Subcutaneous abdominal adipose tissue (tissue), 5 donors: Measurements from ENCODE around the gene THRB.

Experiments used
- H3K27ac ChIP-seq: one replicate; pipeline ENCODE4 v1.7.0; 2013; ENCODE audit warnings: low read depth, mild to moderate bottlenecking, inconsistent platforms, low read length, moderate library complexity
- H3K27me3 ChIP-seq, 5 donors: one replicate each; pipeline ENCODE4 v1.7.0; 2013; ENCODE audit warnings: low read length in 5 of 5, inconsistent platforms in 1 of 5; ENCODE audit not compliant: control insufficient read depth in 5 of 5, insufficient read depth in 4 of 5
- H3K36me3 ChIP-seq, 5 donors: one replicate each; pipeline ENCODE4 v1.7.0; 2013; ENCODE audit warnings: low read length in 5 of 5; ENCODE audit not compliant: control insufficient read depth in 5 of 5, insufficient read depth in 5 of 5
- H3K4me1 ChIP-seq, 5 donors: one replicate each; pipeline ENCODE4 v1.7.0; 2013; ENCODE audit warnings: low read length in 5 of 5, mild to moderate bottlenecking in 3 of 5, moderate library complexity in 1 of 5; ENCODE audit not compliant: control insufficient read depth in 5 of 5, insufficient read depth in 5 of 5
- H3K4me3 ChIP-seq, 5 donors: one replicate each; pipeline ENCODE4 v1.7.0; 2013; ENCODE audit warnings: low read length in 5 of 5, low read depth in 1 of 5
- H3K9ac ChIP-seq, 5 donors: one replicate each; pipeline ENCODE4 v1.7.0; 2013; ENCODE audit warnings: low read length in 5 of 5, mild to moderate bottlenecking in 4 of 5, moderate library complexity in 3 of 5
- H3K9me3 ChIP-seq, 5 donors: one replicate each; pipeline ENCODE4 v1.7.0; 2013; ENCODE audit warnings: low read length in 5 of 5; ENCODE audit not compliant: control insufficient read depth in 5 of 5
- donor health status: healthy.
- donor health status: healthy.
- donor health status: healthy.
- donor health status: healthy.
- donor health status: healthy.

THRB gene

GRCh38 chr3:24191801-24192403 lies 302.7 kb downstream of the THRB start:
- Histone ChIP-seq H3K4me3 (no peak overlapping the region), H3K4me1 (peaks cover 0 to 14% (median 10%) of the 10 kb centered on the region in 5 donors), H3K9ac (no peak overlapping the region), H3K36me3 (no peaks in the 10 kb centered on the region), H3K27me3 (no peaks in the 10 kb centered on the region), H3K27ac (no peak overlapping the region), H3K9me3 (no peaks in the 10 kb centered on the region)

GRCh38 chr3:24190256-24190655 lies 304.4 kb downstream of the THRB start:
- H3K27ac ChIP-seq, result no peak overlapping the region

GRCh38 chr3:24185738-24186384 lies 308.8 kb downstream of the THRB start:
- Histone ChIP-seq H3K9me3 (no peaks in the 10 kb centered on the region), H3K27me3 (no peaks in the 10 kb centered on the region), H3K27ac (no peak overlapping the region), H3K4me3 (no peak overlapping the region), H3K9ac (no peak overlapping the region), H3K4me1 (peaks cover 0 to 8% (median 6%) of the 10 kb centered on the region in 5 donors), H3K36me3 (no peaks in the 10 kb centered on the region)

More at GRCh38 chr3:24190256-24190655, 304.4 kb downstream of the THRB start:
- H3K36me3 ChIP-seq, result no peaks in the 10 kb centered on the region
- peaks cover 0 to 20% (median 16%) of the 10 kb centered on the region in 5 donors for H3K4me1 ChIP-seq
- H3K27me3 ChIP-seq, result no peaks in the 10 kb centered on the region
- H3K9ac ChIP-seq, result no peak overlapping the region
- no peaks in the 10 kb centered on the region for H3K9me3 ChIP-seq
- no peak overlapping the region for H3K4me3 ChIP-seq

GRCh38 chr3:24184528-24185176 lies 310.0 kb downstream of the THRB start:
- H3K4me1 ChIP-seq, result peaks cover 0 to 8% (median 6%) of the 10 kb centered on the region in 5 donors

GRCh38 chr3:24182756-24183155 lies 311.9 kb downstream of the THRB start:
- Histone ChIP-seq H3K36me3 (no peaks in the 10 kb centered on the region), H3K9ac (no peak overlapping the region), H3K4me1 (peaks cover 0 to 8% (median 6%) of the 10 kb centered on the region in 5 donors), H3K27me3 (no peaks in the 10 kb centered on the region), H3K9me3 (no peaks in the 10 kb centered on the region), H3K27ac (no peak overlapping the region), H3K4me3 (no peak overlapping the region)

More at GRCh38 chr3:24184528-24185176, 310.0 kb downstream of the THRB start:
- Histone ChIP-seq H3K27ac (no peak overlapping the region), H3K9me3 (no peaks in the 10 kb centered on the region), H3K9ac (no peak overlapping the region), H3K27me3 (no peaks in the 10 kb centered on the region), H3K36me3 (no peaks in the 10 kb centered on the region), H3K4me3 (no peak overlapping the region)

GRCh38 chr3:24181256-24181655 lies 313.4 kb downstream of the THRB start:
- H3K9ac ChIP-seq, result no peak overlapping the region
- H3K4me1 ChIP-seq, result peaks cover 0 to 14% (median 8%) of the 10 kb centered on the region in 5 donors
- H3K27me3 ChIP-seq, result no peaks in the 10 kb centered on the region
- no peaks in the 10 kb centered on the region for H3K9me3 ChIP-seq
- H3K27ac ChIP-seq, result no peak overlapping the region
- no peak overlapping the region for H3K4me3 ChIP-seq
- no peaks in the 10 kb centered on the region for H3K36me3 ChIP-seq

- Histone ChIP-seq H3K36me3 (no peaks in the 10 kb centered on the region), H3K27ac (no peak overlapping the region), H3K27me3 (no peaks in the 10 kb centered on the region), H3K9me3 (no peaks in the 10 kb centered on the region), H3K4me3 (no peak overlapping the region), H3K9ac (no peak overlapping the region), H3K4me1 (peaks cover 0 to 10% (median 2%) of the 10 kb centered on the region in 5 donors)
Observed at GRCh38 chr3:24180616-24181015, 314.0 kb downstream of the THRB start.

- Histone ChIP-seq H3K9ac (no peak overlapping the region), H3K4me1 (peaks cover 0 to 12% (median 0%) of the 10 kb centered on the region in 5 donors), H3K9me3 (no peaks in the 10 kb centered on the region), H3K27ac (no peak overlapping the region), H3K36me3 (no peaks in the 10 kb centered on the region), H3K27me3 (no peaks in the 10 kb centered on the region), H3K4me3 (no peak overlapping the region)
Observed at GRCh38 chr3:24177201-24177600, 317.4 kb downstream of the THRB start.

GRCh38 chr3:24174614-24175013 lies 320.0 kb downstream of the THRB start:
- peaks cover 0 to 12% (median 0%) of the 10 kb centered on the region in 5 donors for H3K4me1 ChIP-seq
- H3K9ac ChIP-seq, result no peak overlapping the region
- no peak overlapping the region for H3K4me3 ChIP-seq
- no peak overlapping the region for H3K27ac ChIP-seq
- H3K36me3 ChIP-seq, result no peaks in the 10 kb centered on the region
- no peaks in the 10 kb centered on the region for H3K9me3 ChIP-seq
- H3K27me3 ChIP-seq, result no peaks in the 10 kb centered on the region

- Histone ChIP-seq H3K4me1 (peaks cover 0 to 4% (median 0%) of the 10 kb centered on the region in 5 donors), H3K9me3 (no peaks in the 10 kb centered on the region), H3K36me3 (no peaks in the 10 kb centered on the region), H3K9ac (no peak overlapping the region), H3K4me3 (no peak overlapping the region), H3K27me3 (no peaks in the 10 kb centered on the region), H3K27ac (no peak overlapping the region)
Observed at GRCh38 chr3:24168977-24169376, 325.7 kb downstream of the THRB start.
